Panc1 (cell line): ENCODE measurements around the gene CABP5.

Experiments
- POLR2AphosphoS5 ChIP-seq: IDR thresholded peaks from 2 replicates; pipeline ENCODE4 v1.6.1; 2012; ENCODE audit warnings: mild to moderate bottlenecking, low read depth, low read length, moderate library complexity
- SIN3A ChIP-seq: IDR thresholded peaks from 2 replicates; pipeline ENCODE4 v1.6.1; 2012; ENCODE audit warnings: low read depth, mild to moderate bottlenecking, low read length, moderate library complexity, borderline replicate concordance; ENCODE audit not compliant: insufficient read depth
- TF ChIP-seq, protein P1 (sequence below): fragments of 450-650 bp; IDR thresholded peaks from 2 replicates; pipeline ENCODE4 v1.5.1; 2017; ENCODE audit warnings: mild to moderate bottlenecking
- TF ChIP-seq, protein P2 (sequence below), 2 experiments: IDR thresholded peaks; 2 replicates each; pipeline ENCODE4 v1.6.1; 2011 to 2012; ENCODE audit warnings: low read depth in 2 of 2, control low read depth in 1 of 2, low read length in 1 of 2, mild to moderate bottlenecking in 1 of 2, moderate library complexity in 1 of 2; ENCODE audit not compliant: insufficient read depth in 1 of 2

DNA sequence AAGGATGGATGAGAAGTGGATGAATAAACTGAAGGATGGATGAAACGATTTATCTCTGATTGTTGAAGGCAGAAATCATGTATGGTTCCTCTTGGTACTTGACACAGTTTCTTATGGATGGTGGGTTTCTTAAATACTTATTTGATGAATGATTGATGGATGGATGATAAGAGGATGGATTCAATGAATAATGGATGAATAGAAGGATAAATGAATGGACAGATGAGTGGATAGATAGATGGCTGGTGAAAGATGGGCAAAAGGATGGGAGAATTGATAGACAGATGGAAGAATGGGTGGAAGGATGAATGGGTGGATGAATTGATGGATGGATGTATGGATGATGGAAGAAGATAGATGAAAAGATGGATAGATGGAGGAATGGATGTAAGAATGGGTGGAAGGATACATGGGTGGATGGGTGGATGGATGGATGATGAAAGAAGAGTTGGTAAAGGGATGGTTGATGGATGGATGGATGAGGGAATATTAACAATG is 47.6 kb downstream of the CABP5 start:
- TF ChIP-seq, protein P1, sequence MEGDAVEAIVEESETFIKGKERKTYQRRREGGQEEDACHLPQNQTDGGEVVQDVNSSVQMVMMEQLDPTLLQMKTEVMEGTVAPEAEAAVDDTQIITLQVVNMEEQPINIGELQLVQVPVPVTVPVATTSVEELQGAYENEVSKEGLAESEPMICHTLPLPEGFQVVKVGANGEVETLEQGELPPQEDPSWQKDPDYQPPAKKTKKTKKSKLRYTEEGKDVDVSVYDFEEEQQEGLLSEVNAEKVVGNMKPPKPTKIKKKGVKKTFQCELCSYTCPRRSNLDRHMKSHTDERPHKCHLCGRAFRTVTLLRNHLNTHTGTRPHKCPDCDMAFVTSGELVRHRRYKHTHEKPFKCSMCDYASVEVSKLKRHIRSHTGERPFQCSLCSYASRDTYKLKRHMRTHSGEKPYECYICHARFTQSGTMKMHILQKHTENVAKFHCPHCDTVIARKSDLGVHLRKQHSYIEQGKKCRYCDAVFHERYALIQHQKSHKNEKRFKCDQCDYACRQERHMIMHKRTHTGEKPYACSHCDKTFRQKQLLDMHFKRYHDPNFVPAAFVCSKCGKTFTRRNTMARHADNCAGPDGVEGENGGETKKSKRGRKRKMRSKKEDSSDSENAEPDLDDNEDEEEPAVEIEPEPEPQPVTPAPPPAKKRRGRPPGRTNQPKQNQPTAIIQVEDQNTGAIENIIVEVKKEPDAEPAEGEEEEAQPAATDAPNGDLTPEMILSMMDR: no peak
- TF ChIP-seq POLR2AphosphoS5 (no peak), SIN3A (no peak)
- TF ChIP-seq, protein P2, sequence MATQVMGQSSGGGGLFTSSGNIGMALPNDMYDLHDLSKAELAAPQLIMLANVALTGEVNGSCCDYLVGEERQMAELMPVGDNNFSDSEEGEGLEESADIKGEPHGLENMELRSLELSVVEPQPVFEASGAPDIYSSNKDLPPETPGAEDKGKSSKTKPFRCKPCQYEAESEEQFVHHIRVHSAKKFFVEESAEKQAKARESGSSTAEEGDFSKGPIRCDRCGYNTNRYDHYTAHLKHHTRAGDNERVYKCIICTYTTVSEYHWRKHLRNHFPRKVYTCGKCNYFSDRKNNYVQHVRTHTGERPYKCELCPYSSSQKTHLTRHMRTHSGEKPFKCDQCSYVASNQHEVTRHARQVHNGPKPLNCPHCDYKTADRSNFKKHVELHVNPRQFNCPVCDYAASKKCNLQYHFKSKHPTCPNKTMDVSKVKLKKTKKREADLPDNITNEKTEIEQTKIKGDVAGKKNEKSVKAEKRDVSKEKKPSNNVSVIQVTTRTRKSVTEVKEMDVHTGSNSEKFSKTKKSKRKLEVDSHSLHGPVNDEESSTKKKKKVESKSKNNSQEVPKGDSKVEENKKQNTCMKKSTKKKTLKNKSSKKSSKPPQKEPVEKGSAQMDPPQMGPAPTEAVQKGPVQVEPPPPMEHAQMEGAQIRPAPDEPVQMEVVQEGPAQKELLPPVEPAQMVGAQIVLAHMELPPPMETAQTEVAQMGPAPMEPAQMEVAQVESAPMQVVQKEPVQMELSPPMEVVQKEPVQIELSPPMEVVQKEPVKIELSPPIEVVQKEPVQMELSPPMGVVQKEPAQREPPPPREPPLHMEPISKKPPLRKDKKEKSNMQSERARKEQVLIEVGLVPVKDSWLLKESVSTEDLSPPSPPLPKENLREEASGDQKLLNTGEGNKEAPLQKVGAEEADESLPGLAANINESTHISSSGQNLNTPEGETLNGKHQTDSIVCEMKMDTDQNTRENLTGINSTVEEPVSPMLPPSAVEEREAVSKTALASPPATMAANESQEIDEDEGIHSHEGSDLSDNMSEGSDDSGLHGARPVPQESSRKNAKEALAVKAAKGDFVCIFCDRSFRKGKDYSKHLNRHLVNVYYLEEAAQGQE (IDR thresholded peaks at IDR 0.05; ENCODE audit: insufficient read depth in 1 of 2, low read depth in 2 of 2, low read length in 1 of 2): no peak
